ENCODE data around the gene NDUFAF4. TPM values are rescaled to one million over a fixed set of nuclear protein-coding genes. Genes with fewer than 3 reads are reported as not detected.
"Not testable (repeated sequence)": the region's sequence is repeated elsewhere in the genome, so short reads cannot be mapped to it uniquely, and the experiment has no call there.

NDUFAF4 gene
- total RNA-seq, 1 experiment from 2014 or later: 11.8 TPM

- no peak for DNase-seq (ENCODE audit: low spot score)
These were observed 1.8 kb upstream of the NDUFAF4 start for GRCh38 chr6:96899451-96899998.

- DNase-seq (ENCODE audit: low spot score): peak; percentile 61
These were observed 1.3 kb upstream of the NDUFAF4 start for GRCh38 chr6:96899019-96899418.

GRCh38 chr6:96898241-96898851 lies 655 bp upstream of the NDUFAF4 start:
- DNase-seq (ENCODE audit: low spot score): no peak

- no peak for DNase-seq (ENCODE audit: low spot score)
These were observed 8.5 kb downstream of the NDUFAF4 start for GRCh38 chr6:96889146-96889545.

GRCh38 chr6:96888745-96889144 lies 8.9 kb downstream of the NDUFAF4 start:
- no peak for DNase-seq (ENCODE audit: low spot score)

GRCh38 chr6:96886519-96886918 lies 11.2 kb downstream of the NDUFAF4 start:
- no peak for DNase-seq (ENCODE audit: low spot score)

GRCh38 chr6:96885187-96885631 lies 12.5 kb downstream of the NDUFAF4 start:
- not testable (repeated sequence) for DNase-seq (ENCODE audit: low spot score)

GRCh38 chr6:96878143-96878542 lies 19.5 kb downstream of the NDUFAF4 start:
- DNase-seq (ENCODE audit: low spot score): no peak

- no peak for DNase-seq (ENCODE audit: low spot score)
These were observed 20.7 kb downstream of the NDUFAF4 start for GRCh38 chr6:96876886-96877545.

- no peak for DNase-seq (ENCODE audit: low spot score)
These were observed 24.7 kb downstream of the NDUFAF4 start for GRCh38 chr6:96872976-96873375.

GRCh38 chr6:96865055-96865405 lies 32.7 kb downstream of the NDUFAF4 start:
- no peak for DNase-seq (ENCODE audit: low spot score)

GRCh38 chr6:96864216-96865054 lies 33.3 kb downstream of the NDUFAF4 start:
- no peak for DNase-seq (ENCODE audit: low spot score)

- no peak for DNase-seq (ENCODE audit: low spot score)
These were observed 35.1 kb downstream of the NDUFAF4 start for GRCh38 chr6:96862560-96862959.

GRCh38 chr6:96861588-96861987 lies 36.1 kb downstream of the NDUFAF4 start:
- no peak for DNase-seq (ENCODE audit: low spot score)

- DNase-seq (ENCODE audit: low spot score): no peak
These were observed 40.8 kb downstream of the NDUFAF4 start for GRCh38 chr6:96856856-96857255.

GRCh38 chr6:96853083-96853482 lies 44.6 kb downstream of the NDUFAF4 start:
- DNase-seq (ENCODE audit: low spot score): no peak

GRCh38 chr6:96852605-96853004 lies 45.1 kb downstream of the NDUFAF4 start:
- DNase-seq (ENCODE audit: low spot score): no peak

- no peak for DNase-seq (ENCODE audit: low spot score)
These were observed 45.8 kb downstream of the NDUFAF4 start for GRCh38 chr6:96851858-96852257.

- no peak for DNase-seq (ENCODE audit: low spot score)
These were observed 48.1 kb downstream of the NDUFAF4 start for GRCh38 chr6:96849615-96850014.

- DNase-seq (ENCODE audit: low spot score): no peak
These were observed 53.2 kb downstream of the NDUFAF4 start for GRCh38 chr6:96844530-96844929.

GRCh38 chr6:96841345-96841744 lies 56.3 kb downstream of the NDUFAF4 start:
- no peak for DNase-seq (ENCODE audit: low spot score)
